ENCODE measurements around the gene SLC6A5.

- TF ChIP-seq CTCF (IDR thresholded peaks at IDR 0.05) (no peak), POLR2AphosphoS5 (IDR thresholded peaks at IDR 0.05) (no peak), EP300 (IDR thresholded peaks at IDR 0.05) (no peak), POLR2A (IDR thresholded peaks at IDR 0.05; ENCODE audit: low read depth) (no peak)
Observed at GRCh38 chr11:20600551-20600950, 1.1 kb downstream of the SLC6A5 start.
